HPDE6-E6E7 (cell line): ENCODE measurements around the gene PDE10A.

Experiments
- DNase-seq: peaks from one replicate; pipeline ENCODE4 v3.0.0; 2011; ENCODE audit warnings: missing footprints; ENCODE audit errors: extremely low spot score

The PDE10A gene

GRCh38 chr6:165662749-165663376, at the start of gene PDE10A:
Gene PDE10A, minus strand, starts transcription at chr6:165663241. Its CDS starts 430 bp downstream, at chr6:165662811.
- DNase-seq: no peak

GRCh38 chr6:165708985-165709576, 46.0 kb upstream of the PDE10A start:
- DNase-seq: no peak

GRCh38 chr6:165707067-165707853, 44.2 kb upstream of the PDE10A start:
- no peak for DNase-seq

- no peak for DNase-seq
These were observed 42.9 kb upstream of the PDE10A start for GRCh38 chr6:165705941-165706340.

GRCh38 chr6:165704045-165704748, 41.2 kb upstream of the PDE10A start:
- no peak for DNase-seq

GRCh38 chr6:165702669-165703068, 39.6 kb upstream of the PDE10A start:
- no peak for DNase-seq

GRCh38 chr6:165701564-165702354, 38.7 kb upstream of the PDE10A start:
- no peak for DNase-seq

GRCh38 chr6:165701005-165701404, 38.0 kb upstream of the PDE10A start:
- DNase-seq: no peak

GRCh38 chr6:165698868-165699267, 35.8 kb upstream of the PDE10A start:
- DNase-seq: no peak

GRCh38 chr6:165697171-165697570, 34.1 kb upstream of the PDE10A start:
- DNase-seq: no peak

GRCh38 chr6:165695722-165696515, 32.9 kb upstream of the PDE10A start:
- DNase-seq: no peak

- no peak for DNase-seq
These were observed 31.3 kb upstream of the PDE10A start for GRCh38 chr6:165694296-165694695.

- DNase-seq: no peak
These were observed 29.1 kb upstream of the PDE10A start for GRCh38 chr6:165692106-165692653.

GRCh38 chr6:165689699-165690098, 26.7 kb upstream of the PDE10A start:
- no peak for DNase-seq

- no peak for DNase-seq
These were observed 23.7 kb upstream of the PDE10A start for GRCh38 chr6:165686596-165687365.

- DNase-seq: no peak
These were observed 22.3 kb upstream of the PDE10A start for GRCh38 chr6:165685302-165685701.

- DNase-seq: no peak
These were observed 21.3 kb upstream of the PDE10A start for GRCh38 chr6:165684333-165684732.

- DNase-seq: no peak
These were observed 17.9 kb upstream of the PDE10A start for GRCh38 chr6:165680975-165681374.

- DNase-seq: no peak
These were observed 16.3 kb upstream of the PDE10A start for GRCh38 chr6:165679326-165679725.

- DNase-seq: no peak
These were observed 15.9 kb upstream of the PDE10A start for GRCh38 chr6:165678904-165679303.
